HL-60 (cell line): ENCODE results near the gene LRRC17.

Source experiments
- GABPA ChIP-seq: IDR thresholded peaks from 2 replicates; pipeline ENCODE4 v1.6.1; 2012; ENCODE audit warnings: low read depth
- POLR2AphosphoS5 ChIP-seq: IDR thresholded peaks from 2 replicates; pipeline ENCODE4 v1.6.1; 2012; ENCODE audit warnings: low read depth
- SPI1 ChIP-seq: IDR thresholded peaks from 2 replicates; pipeline ENCODE4 v1.6.1; 2012; ENCODE audit warnings: low read depth, mild to moderate bottlenecking, borderline replicate concordance
- TF ChIP-seq, protein P1 (sequence below): IDR thresholded peaks from one replicate; pipeline ENCODE4 v1.5.1; 2011; ENCODE audit warnings: low read length, control low read depth, inconsistent platforms; ENCODE audit not compliant: insufficient read depth
- TF ChIP-seq, protein P2 (sequence below): IDR thresholded peaks from 2 replicates; pipeline ENCODE4 v1.6.1; 2012; ENCODE audit warnings: low read depth; ENCODE audit not compliant: insufficient replicate concordance

DNA sequence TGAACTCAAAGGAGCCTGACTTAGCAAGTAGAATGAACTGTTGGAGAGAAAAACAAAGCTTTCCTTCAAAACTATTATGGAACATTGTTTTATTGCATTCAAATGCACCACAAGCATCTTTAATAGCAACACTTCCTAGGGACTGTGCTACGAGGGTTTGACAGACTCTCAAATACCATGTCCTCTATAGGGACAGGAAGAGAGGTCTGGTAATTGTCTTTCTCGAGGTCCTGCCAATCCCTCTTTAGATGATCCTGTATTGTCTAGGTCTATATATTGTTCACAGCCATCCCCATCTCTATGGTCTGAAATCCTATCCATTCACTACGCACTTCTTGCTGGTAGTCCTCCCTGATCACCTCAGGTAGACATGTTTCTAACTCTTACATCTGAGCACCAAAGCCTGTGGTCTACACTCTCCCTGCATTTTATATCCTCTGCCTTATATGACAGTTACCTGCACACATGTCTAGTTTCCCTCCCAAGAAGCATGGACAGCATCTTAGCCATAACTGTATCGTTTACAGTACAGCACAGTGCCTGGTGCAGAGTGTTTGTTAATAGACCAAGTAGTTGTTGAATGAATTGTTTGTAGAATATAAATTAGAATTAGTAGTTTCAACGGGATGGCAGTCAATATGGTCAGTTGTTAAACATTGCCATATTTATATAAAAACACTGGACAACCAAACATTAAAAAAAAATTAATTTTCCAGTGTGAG is 21.7 kb upstream of the LRRC17 start:
- TF ChIP-seq, protein P1, sequence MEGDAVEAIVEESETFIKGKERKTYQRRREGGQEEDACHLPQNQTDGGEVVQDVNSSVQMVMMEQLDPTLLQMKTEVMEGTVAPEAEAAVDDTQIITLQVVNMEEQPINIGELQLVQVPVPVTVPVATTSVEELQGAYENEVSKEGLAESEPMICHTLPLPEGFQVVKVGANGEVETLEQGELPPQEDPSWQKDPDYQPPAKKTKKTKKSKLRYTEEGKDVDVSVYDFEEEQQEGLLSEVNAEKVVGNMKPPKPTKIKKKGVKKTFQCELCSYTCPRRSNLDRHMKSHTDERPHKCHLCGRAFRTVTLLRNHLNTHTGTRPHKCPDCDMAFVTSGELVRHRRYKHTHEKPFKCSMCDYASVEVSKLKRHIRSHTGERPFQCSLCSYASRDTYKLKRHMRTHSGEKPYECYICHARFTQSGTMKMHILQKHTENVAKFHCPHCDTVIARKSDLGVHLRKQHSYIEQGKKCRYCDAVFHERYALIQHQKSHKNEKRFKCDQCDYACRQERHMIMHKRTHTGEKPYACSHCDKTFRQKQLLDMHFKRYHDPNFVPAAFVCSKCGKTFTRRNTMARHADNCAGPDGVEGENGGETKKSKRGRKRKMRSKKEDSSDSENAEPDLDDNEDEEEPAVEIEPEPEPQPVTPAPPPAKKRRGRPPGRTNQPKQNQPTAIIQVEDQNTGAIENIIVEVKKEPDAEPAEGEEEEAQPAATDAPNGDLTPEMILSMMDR: no peak
- TF ChIP-seq GABPA: no peak
- TF ChIP-seq, protein P2, sequence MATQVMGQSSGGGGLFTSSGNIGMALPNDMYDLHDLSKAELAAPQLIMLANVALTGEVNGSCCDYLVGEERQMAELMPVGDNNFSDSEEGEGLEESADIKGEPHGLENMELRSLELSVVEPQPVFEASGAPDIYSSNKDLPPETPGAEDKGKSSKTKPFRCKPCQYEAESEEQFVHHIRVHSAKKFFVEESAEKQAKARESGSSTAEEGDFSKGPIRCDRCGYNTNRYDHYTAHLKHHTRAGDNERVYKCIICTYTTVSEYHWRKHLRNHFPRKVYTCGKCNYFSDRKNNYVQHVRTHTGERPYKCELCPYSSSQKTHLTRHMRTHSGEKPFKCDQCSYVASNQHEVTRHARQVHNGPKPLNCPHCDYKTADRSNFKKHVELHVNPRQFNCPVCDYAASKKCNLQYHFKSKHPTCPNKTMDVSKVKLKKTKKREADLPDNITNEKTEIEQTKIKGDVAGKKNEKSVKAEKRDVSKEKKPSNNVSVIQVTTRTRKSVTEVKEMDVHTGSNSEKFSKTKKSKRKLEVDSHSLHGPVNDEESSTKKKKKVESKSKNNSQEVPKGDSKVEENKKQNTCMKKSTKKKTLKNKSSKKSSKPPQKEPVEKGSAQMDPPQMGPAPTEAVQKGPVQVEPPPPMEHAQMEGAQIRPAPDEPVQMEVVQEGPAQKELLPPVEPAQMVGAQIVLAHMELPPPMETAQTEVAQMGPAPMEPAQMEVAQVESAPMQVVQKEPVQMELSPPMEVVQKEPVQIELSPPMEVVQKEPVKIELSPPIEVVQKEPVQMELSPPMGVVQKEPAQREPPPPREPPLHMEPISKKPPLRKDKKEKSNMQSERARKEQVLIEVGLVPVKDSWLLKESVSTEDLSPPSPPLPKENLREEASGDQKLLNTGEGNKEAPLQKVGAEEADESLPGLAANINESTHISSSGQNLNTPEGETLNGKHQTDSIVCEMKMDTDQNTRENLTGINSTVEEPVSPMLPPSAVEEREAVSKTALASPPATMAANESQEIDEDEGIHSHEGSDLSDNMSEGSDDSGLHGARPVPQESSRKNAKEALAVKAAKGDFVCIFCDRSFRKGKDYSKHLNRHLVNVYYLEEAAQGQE: no peak
- no peak for TF ChIP-seq POLR2AphosphoS5
- no peak for TF ChIP-seq SPI1
